Kasumi-1 (cell line): Measurements from ENCODE around the gene PRSS8.

Source experiments
- DNase-seq, 2 experiments: peaks; one replicate each; lab custom pipeline; 2025; lab: John Stamatoyannopoulos, UW

Gene PRSS8

DNA sequence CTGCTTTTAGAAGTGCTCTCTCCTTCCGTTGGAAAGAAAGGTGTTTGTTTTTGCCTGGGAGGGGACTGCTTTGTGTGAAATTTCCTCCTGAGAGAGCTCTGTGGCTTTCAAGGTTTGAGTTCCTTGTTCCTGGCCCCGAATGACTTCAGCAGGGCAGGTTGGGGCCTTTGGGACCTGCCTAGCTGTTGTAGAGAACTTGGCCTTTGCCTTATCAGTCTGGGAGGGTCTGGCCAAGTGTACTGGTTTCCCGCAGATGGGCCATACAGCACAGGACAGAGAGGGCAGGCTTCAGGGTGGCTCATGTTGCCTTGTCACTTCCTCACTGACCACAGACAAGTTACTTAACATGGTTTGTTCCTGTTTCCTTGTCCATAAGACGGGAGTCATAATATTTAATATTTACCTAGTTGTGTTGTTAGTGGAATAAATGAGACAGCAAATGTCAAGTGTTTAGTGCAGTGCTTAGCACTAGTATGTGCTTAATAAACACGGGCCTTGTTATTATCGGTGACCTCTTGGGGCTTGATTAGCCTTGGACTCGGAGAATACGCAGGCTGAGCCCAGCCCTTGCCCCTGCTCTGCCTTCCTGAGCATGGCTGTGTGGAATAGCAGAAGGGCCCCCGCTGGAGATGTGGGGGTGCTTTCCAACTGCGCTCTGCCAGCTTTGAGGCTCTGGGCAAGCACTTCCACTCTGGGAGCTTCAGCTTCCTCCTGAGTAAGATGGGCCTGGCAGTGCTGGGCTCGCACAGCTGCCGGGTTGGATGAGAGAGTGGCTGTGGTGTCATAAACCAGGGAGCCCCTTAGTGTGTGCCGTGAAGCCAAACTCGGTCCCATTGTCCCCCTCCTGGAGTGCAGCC, 6.6 kb downstream of the PRSS8 start:
- DNase-seq = peak; percentile 58 to 67

- no peak for DNase-seq
Observed at GRCh38 chr16:31127182-31127581, 8.3 kb downstream of the PRSS8 start.

GRCh38 chr16:31125844-31126243, 9.7 kb downstream of the PRSS8 start:
- DNase-seq = no peak

DNA sequence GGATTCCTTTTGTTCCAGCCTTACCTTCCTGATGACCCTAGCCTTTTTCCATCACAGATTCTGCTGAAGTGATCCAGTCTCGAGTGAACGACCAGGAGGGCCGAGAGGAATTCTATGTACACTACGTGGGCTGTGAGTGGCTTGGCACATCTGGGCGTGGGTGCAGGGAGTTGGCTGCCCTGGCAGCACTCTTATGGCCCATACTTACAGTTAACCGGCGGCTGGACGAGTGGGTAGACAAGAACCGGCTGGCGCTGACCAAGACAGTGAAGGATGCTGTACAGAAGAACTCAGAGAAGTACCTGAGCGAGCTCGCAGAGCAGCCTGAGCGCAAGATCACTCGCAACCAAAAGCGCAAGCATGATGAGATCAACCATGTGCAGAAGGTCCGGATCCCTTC, 15.4 kb downstream of the PRSS8 start:
- DNase-seq = no peak

DNA sequence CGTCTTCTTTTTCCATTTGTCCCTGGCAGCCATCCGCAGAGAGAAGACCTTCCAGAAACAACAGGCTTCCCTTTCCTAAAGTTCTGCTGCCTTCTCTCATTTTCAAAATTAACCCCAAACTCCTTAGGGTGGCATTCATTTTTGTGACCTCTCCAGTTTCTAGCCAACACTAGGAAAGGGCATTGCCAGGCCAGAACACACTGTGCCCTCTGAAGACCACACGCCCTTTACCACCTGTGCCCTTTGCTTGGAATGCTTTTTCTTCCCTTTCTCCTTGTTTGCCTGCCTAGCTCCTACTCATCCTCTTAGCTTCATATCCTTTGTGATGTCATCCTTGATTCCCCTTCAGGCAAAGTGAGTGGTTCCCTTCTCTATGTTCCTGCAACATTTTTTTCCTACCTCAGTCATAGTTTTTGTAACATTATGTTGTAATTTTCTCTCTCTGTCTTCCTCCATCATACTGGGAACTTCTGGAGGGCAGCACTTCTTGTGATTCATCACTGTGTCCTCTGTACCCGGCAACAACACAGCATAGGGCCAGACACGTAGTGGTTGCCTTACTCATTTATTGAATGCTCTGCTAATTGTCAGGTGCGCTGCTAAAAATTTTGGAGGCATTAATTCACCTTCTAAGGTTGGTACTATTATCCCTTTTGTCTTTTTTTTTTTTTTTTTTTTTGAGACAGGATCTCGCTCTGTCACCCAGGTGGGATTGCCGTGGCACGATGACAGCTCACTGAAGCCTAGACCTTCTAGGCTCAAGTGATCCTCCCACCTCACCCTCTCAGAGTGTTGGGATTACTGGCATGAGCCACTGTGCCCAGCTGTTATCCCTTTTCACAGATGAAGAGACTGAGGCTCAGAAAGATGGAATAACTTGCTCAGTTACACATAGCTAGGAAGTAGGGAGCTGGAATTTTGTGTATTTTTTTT, 17.0 kb downstream of the PRSS8 start:
- no peak for DNase-seq

DNA sequence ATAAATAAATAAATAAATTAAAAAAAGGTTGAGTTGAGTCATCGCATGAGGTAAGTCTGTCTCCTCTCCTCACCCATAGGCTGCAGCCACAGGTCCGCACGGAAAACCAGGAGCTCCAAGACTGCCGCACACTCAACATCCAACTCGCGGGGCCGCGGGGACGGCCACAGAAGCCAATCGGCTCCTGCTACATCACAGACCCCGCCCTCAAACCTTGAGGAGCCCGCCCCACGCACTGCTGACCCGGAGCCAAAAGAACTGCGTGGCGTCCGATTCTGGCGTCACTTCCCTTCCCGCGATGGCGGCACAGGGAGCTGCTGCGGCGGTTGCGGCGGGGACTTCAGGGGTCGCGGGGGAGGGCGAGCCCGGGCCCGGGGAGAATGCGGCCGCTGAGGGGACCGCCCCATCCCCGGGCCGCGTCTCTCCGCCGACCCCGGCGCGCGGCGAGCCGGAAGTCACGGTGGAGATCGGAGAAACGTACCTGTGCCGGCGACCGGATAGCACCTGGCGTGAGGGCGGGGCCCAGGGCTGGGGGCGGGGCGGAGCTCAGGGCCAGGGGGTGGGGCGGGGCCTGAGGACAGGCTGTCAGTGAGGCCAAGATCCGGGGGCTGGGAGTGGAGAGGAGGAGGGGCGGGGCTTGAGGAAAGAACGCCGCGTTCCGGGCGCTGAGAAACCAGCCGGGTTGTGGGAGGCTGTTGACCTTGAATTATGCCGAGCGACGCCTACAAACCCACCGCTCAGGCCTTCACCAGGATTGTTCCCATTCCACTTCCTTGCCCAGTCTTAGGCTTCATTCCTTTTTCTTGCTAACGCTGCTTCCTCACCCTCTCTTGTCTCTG, 17.9 kb downstream of the PRSS8 start, which contains the start of gene KAT8:
Gene KAT8, plus strand, starts transcription at position 281 of the 839 bp plus-strand sequence. Its CDS starts 18 bp downstream, at position 299.
- peak; percentile 86 to 90 for DNase-seq

DNA sequence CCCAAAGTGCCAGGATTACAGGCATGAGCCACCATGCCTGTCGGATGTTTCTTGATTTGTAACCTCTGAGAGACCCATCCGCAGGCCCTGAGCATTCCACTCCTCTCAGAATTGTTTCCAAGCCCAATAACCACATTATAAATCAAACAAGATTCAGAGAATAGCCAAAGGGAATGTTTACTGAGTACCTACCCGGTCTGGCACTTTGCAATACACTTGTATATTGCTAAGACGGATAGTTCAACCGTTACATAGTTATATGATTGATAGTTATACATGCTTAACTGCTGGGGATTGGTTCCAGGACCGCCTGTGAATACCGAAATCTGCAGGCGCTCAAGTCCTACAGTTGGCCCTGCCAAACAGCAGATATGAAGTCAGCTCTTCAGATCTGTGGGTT, 21.1 kb downstream of the PRSS8 start:
- DNase-seq = no peak

- peak; percentile 34 to 39 for DNase-seq
Observed at GRCh38 chr16:31113121-31114120, 22.1 kb downstream of the PRSS8 start.

- no peak for DNase-seq
Observed at GRCh38 chr16:31112711-31113110, 22.8 kb downstream of the PRSS8 start.

GRCh38 chr16:31111881-31112466, 23.6 kb downstream of the PRSS8 start:
- no peak for DNase-seq

DNA sequence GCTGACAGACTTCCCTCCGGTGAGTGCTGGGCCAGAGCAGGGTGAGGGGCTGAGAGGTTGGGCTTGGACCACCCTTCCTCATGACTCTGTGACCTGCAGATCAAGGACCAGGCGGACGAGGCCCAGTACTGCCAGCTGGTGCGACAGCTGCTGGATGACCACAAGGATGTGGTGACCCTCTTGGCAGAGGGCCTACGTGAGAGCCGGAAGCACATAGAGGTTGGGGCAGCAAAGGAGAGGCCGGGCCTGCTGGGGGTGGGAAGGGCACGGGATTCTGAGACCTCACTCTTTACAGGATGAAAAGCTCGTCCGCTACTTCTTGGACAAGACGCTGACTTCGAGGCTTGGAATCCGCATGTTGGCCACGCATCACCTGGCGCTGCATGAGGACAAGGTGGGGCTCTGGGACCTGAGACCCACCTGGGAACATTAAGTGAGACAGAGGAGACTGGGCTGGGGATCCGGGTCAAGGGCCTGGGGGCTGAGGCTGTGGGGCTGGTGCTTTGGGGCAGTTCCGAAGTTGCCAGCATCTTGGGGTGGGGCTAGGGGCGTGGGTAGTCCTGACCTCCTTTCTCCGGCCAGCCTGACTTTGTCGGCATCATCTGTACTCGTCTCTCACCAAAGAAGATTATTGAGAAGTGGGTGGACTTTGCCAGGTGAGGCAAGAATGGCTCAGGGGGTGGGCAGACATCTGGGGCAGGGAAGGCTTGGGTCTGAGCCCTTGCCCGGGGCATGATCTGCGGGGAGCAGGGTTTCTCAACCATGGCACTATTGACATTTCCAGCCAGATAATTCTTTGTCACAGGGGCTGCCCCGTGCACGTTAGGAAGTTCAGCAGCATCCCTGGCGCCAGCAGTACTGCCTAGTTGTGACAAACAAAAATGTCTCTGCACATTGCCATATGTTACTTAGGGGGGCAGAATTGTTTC, 25.2 kb downstream of the PRSS8 start:
- no peak for DNase-seq

- no peak for DNase-seq
Observed at GRCh38 chr16:31109622-31110021, 25.9 kb downstream of the PRSS8 start.

DNA sequence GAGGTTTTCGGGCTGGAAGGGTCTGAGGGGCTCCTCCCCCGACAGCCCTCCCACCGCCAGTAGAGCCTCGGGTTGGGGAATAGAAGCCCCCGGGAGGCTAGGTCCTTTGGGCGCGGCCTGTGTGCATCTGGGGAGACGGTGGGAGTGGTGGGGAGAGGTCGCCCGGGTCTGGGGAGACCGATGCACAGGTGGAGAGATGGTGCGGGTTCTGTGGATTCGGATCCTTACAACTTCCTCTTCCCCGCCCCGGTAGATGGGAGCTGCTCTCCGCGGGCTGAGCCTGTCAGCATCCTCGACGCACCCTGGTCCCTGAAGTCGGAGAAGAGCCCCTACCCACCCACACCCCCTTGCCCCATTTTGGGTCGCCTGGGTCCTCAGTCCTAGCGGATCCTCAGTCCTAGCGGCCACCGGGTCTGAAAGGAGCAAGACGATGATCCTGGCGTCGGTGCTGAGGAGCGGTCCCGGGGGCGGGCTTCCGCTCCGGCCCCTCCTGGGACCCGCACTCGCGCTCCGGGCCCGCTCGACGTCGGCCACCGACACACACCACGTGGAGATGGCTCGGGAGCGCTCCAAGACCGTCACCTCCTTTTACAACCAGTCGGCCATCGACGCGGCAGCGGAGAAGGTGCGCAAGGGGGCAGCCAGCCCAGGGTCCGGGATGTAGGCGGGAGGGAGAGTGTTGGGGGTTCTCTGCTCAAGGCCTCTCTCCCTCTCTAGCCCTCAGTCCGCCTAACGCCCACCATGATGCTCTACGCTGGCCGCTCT, 26.6 kb downstream of the PRSS8 start:
- DNase-seq = no peak

DNA sequence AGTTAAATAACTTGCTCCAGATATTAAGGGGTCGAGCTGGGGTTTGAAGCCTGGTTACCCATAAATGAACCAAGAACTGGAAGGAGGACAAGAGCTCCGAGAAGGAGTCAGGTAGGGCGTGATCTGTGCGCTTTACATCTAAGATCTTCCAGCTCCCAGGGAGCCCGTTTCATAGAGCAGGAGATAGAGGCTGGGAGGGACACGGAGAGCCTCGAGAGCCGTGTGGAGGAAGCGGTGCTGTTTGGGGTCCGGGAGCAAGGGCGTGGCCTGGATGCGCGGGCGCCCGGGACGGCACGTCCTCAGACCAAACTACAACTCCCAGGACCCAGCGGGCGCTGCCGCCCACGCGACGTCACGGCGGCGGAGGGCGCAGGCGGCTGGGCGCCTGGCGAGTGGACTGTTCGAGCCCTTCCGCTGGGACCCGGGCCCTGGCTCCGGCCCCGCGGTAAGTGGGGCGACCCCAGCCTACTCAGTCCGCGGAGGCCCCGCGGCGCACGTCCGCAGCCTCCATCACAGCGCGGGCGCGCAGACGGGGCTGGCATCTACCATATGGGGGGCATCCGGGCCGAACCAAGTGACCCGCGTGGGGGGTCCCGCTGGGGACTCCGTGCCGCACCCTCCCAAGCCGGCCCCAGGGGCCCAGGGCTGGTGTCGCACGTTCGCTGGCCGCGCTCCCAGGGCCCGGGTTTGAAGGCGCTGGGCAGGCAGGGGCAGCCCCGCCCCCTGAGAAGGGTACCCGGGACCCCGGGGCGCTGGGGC, 27.3 kb downstream of the PRSS8 start, which contains the start of gene BCKDK:
Gene BCKDK, plus strand, starts transcription at position 352 of the 759 bp plus-strand sequence. CDS start 838 bp downstream, outside the sequence.
- peak; percentile 45 to 57 for DNase-seq

DNA sequence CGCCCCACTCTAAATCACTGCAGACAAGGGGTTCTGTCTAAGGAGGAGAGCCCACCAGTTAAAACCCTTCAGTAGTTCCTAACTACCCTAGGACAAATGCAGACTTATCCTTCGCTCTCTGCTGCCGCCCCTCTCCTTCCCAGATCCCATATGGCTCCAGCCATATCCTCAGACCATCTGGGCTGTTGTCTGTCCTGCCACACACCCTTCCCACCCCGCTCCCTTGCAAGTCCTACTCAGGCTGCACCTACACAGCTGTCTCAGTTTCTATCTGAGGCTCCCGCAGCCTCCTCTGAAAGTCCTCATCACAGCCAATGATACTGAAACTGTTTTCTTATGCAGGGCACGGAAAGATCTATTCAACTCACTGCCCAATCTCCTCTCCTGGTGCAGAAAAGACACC, 28.1 kb downstream of the PRSS8 start:
- no peak for DNase-seq

- DNase-seq = no peak
Observed at GRCh38 chr16:31106509-31107464, 28.7 kb downstream of the PRSS8 start.
